EL (cell line): ENCODE data around the gene FAF2.
A peak's percentile ranks its signal among the peaks of the same experiment; 100 is the strongest.

Experiments
- DNase-seq: peaks from one replicate; pipeline ENCODE4 v3.0.0-alpha.2; 2016

The FAF2 gene

DNA sequence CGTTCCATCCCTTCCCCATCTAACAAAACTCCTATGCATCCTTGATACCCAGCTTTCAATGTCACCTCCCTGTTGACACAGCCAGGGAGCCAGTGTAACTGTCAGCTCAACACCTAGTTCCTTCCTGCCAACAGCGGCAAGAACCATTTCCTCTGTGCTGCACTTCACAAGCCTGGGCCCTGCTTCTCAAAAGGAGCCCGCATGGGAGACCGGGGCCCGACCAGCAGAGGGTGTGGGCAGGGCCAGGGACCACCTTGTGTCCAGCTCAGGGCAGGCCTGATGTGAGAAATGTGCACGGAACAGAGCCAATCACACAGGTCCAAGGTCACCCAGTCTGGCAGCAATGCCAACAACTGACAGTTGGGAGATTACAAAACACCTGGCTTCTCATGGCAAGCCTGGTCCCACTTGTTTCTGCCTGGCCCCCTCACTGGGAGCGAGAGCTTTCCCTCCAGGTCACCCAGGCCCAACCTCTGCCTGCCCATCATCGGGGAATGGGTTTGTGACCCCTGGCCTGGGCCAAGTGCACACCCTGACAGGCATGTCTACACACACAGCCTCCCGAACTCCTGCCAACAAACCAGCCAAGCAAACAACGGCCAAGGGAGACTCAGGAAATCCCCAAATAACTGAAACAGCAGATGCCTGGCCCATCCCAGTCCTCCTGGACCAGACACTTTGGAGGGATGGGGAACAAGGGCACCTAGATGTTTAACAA lies 85.9 kb downstream of the FAF2 start:
- DNase-seq, result no peak

DNA sequence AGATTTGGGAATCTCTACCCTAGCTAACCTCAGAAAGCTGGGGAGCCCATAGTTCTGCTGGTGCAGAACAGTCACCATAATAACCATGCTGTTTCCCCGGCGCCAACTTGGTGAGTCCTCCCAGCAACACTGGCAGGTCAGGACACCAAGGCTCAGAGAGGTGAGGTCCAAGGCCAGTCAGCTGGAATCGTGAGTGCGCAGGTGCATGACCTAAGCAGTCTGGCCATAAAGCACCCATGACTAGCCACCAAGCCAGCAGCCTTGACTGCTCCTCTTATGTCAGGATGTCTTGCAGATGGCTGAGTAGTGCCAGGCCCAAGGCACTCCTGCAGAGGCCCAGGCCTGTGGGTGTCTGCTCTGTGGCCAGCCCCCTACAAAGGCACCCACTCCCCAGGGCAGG lies 86.5 kb downstream of the FAF2 start:
- DNase-seq, result no peak

DNA sequence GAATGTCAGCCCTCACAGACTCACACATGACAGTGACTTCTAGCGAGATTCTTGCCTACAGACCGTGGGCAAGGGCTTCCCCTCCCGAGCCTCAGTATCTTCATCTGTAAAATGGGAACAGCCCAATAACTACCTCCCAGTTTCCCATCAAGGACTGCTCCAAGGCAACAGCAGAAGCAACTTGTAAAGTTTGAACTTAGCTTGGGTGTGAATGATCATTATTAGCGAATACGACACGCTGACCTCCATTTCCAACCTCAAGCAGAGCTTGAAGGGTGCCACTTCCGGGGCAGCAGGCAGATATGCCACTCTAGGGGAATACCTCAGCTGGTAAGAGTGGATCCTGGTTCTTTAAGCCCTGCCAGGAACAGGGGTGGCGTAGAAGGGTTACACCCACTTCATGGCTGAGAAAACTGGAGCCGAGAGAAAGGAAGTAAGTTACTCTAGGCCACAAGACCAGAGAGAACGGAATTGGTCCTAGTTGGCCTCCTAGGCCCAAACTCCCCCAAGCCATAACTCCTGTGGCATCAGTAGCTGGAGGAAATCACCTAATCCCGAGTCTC lies 87.0 kb downstream of the FAF2 start:
- DNase-seq, result no peak

DNA sequence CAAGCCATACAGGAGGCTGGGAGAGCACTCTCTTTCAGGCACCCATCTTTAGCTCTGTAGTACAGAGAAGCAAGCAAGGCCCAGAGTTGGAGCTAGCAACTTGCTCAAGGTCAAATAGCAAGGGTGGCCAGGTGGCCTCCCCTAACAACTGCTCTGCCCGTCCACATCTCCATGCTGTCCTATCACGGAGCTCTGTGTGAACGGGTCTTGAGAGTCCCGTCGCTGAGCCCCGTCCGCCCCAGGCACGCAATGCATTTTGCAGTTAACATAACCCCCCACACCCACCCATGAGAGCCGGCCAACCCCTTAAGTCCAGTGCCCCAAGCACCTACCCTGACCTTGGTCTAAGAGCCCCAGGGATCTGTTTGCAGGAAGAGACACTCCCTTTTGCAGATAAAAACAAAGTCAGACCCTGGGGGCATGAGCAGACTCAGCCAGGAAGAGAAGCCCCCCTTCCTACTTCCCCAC lies 87.5 kb downstream of the FAF2 start:
- no peak for DNase-seq

DNA sequence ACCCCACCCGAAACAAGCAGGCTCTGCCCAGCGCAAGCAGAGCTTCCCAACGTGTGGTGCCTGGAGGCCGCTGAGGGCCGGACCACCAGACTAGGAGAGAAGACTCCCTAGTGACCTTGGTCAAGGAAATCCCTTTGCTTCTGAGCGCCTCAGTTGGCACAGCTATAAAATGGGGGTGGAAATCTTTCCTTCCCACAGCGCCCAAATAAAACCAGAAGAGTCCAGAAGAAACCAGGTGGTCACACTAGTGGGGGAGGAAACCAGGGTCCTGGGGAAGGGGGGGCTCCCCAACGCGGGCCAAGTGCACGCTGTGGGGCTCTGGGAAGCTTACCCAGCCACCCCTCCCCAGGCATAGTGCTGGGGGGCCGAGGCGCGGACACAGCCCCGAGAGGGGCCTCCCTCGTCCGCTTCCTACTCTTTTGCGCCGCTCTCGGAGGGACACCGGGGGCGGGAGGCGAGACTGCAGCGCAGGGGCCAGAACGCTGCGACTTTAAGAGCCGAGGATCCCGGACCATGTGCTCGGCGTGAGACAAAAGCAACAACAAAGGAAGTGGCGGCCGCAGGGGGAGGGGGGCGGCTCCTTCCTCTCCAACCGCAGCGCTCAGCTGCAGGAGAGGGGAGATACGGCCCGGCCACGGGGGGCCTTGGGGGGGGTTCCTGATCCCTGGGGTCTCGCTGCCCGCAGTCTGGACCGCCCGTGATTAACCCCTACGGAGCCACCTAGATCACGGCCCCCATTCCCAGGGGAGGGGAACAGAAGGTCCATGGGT lies 88.1 kb downstream of the FAF2 start:
- DNase-seq, result peak; percentile 79

DNA sequence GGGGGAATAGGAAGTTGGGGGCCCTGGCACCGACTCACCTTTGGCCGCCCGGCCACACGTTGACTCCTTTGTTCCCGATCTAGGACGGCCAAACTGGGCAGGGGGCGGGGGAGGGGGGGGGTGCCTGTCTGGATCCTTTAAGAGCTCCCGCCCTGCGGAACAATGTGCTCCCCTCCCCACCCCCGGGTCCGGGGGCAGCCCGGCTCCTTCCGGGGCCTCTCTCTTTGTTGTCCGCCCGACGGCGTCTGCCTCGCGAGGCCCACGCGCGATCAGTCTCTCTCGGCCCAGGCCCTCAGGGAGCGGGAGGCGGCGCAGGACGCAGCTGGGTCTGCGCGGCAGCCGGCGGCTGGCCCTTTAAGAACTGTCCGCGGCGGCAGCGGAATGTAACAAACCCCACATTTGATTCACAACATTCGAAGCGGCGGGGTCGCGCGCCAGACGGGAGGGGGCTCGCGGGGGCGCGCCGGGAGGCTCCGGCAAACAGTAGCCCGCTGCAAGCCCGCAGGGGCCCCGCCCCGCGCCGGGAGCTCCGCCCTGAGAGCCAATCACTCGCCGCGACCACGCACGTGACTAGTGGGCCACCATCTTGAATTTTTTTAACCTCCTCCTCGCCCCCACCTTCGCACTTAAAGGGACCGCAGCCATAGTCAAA lies 88.8 kb downstream of the FAF2 start, which contains the start of gene RNF44:
TSS of gene RNF44 (minus strand) at position 501 of the 652 bp plus-strand sequence. CDS start 4,930 bp downstream, outside the sequence.
- DNase-seq, result peak; percentile 98

DNA sequence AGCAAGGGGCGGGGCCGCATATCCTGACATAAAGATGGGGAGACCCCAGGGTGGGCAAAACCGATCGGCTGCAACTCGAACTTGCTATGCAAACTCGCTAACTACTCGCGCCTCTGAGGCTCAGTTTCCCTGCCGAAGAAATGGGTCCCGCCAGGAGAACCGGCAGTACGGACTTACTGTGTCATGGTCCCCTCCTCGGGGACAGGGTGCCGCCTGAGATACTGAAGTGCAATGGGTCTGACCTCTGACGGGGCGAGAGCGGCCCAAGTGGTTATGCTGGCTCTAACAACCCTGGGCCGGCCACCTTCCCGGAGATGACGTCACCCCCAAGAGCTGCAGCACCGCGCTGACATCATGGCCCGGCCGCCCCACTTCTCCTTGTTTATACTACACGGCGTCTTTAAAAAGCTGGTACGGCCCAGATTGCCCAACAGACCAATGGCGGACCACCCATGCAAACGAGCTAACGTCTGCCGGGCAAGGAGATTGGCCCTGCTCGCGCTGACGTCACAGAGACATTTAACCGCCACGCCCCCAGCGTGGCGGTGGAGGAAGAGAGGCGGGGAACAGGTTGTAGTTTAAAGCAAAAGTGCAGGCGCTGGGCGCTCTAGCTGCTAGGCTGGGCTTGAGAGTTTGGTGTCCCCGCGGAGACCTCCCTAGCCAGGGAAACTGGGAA lies 89.5 kb downstream of the FAF2 start:
- DNase-seq, result peak; percentile 99

DNA sequence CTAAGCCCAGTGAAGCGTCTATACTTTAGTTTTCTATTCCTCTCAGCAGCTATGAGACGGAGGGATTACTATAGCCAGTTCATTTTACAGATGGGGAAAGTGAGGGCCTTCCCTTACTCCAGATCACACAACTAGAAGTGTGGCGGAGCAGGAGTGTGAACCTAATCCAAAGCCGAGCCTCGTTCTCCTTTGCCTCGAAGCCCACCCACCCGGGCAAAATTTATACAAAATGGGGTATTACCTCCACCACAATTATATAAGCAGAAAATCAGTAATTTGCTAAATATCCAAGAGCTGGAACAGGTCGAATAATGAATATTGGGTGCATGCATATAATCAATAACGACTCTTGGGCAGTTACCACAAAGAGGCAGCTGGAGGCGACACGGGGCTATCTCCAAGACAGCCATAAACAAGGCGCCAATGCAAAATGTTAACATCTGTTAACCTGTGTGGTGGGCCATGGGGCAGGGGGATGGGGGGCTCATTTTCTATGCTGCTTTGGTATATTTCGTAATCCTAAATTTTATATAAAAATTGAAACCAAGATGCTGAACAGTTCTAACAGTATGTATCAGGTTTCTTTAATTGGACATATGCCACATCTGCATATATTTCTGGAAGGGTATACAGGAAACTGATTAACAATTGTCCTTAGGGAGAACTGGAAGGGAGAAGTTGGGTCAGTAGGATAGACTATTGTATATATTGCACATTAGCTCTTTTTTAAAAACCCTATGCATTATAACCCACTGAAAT lies 90.2 kb downstream of the FAF2 start:
- DNase-seq, result no peak

DNA sequence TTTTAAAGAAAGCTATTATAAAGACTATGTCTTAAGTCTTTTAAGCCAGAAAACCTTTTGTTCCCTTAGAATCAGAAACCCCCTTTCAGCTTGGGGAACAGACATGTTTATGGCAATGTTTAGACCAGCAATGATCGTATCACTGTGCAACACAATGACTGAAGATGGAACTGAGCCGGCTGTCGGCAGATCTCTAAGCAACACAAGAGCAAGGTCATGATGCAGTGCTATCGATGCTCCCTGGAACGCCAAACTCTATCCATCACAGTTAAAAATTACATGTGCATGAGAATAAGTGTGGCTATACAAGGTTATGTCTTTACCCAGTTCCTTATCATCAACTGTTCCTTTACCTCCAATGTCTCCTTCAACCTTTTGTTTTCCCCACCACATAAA lies 90.8 kb downstream of the FAF2 start:
- no peak for DNase-seq

DNA sequence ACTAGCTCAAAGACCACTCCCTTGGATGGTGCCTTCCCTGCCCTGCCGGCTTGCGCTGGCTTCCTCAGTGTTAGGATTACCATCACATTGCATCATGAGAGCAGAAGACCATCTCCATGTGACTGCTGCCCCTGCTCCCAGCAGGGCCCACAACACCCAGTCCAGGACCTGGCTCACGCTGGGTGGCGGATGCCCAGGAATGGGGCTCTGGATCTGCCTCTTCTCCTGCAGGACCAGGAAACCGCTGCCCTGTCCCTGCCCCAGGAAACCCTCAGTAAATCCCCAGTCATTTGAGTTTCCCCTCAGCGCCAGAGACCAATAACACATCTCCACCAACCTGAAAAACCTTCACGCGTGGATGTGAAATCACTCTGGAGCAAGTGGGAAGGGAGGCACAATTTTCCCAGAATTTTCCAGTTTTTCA lies 92.3 kb downstream of the FAF2 start:
- no peak for DNase-seq

DNA sequence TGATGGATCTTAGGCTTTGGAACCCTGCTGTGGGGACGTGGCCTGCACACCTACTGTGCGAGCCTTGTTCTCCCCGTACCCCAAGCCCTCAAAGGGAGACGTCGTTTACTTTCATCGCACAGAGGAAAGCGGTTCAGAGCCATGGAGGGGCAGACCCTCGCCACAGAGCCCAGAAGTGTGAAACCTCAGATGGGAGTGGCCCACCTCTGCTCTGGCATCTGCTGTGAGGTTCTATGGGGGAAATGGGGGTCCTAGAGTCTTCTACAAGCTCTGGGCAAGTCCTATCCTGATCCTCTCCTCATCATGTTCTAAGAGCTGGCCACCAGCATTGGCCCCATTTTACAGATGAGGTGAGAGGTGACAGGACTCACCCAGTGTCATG lies 92.8 kb downstream of the FAF2 start:
- DNase-seq, result no peak

DNA sequence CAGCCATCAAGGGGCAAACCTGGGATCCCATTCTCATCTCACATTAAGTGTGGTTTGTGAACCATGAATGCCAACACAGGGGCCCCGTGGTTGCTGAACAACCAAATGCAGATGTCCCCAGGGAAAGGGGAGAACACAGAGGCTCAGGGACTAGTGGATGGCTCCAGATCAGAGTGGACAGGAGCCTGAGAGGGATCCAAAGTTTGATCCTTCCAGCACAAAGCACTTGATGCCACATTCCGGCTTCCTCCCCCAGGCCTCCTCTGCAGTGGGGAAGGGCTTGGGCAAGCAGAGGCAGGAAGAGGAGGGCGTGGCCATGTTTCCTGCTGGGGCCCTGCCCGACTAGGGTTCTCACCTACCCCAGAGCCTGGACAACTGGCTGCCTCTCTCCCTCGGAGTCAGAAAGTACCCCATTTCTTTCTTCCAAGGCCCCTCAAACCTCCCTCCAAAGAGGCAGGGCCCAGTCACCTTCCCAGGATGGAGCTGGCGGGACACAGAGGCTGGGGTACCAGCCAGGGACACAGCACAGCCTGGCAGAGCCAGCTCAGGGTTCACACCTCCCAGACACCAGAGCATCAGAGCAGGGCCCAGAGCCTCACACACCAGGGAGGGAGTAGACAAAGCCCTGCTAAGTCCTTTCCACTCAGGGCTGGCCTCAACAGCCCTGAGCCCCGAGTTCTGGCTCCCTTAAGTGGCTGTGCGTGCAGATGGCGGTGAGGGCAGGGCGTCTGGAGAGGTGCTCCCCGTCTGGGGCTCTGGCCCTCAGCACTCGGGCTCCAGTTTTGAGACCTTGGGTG lies 93.4 kb downstream of the FAF2 start:
- no peak for DNase-seq

DNA sequence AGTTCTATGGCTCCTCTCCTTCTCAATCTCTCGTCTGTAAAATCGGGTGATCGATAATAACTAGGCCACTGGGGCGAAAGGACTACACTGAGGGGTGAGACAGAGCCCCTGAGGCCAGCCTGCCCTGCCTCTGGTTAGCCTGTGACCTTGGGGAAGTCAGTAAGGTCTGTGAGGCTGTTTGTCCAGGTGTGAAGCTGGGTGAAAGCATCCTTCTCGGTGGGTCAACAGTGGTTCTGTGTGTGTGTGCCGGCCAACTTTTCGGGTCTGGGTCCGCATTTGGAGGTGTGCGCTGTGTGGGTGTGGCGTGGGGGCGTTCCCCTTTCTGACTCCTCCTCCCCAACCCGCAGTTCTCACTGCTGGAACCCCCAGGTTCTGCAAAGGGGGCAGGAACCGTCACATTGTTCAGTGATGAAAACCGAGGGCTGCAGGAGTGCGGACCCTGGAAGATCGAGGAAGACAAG lies 94.0 kb downstream of the FAF2 start:
- DNase-seq, result no peak

DNA sequence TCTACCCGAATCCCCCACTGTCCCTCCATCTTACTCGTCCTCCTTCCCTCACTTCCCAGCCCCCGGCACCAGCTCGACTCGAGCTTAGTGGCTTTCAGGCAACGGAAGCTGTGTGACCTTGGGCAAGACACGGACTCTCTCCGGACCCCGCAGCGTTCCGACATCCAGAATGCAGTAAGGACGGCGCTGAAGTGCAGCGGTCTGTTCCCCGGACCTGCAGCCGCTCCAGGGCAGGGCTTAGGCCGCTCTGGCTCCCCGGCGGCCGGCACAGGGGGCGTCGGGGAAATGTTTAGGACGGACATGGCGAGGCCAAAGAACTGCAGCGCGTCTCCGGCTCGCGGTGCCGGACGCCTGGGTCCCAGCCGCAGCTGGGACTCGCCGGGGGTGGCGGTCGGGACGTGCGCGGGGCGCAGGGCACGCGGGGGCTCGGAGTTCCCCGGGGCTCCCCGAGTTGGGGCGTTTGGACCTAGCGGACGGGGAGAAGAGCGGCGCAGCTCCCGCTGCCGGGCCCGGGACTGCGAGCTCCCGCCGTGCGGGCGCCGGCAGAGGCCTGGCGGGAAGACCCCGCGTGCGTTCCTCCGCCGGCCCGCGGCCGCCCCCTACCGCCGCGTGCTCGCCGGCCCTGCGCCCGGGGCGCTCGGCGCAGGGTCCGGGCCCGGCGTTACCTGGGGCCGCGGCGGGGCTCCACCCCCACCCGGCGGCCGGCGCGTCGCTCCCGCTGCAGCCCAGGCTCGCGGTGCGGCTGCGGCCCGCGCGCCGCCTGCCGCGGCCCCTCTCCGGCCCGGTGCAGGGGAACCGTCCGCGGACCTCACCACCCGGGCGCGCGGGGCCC lies 94.6 kb downstream of the FAF2 start:
- DNase-seq, result no peak

DNA sequence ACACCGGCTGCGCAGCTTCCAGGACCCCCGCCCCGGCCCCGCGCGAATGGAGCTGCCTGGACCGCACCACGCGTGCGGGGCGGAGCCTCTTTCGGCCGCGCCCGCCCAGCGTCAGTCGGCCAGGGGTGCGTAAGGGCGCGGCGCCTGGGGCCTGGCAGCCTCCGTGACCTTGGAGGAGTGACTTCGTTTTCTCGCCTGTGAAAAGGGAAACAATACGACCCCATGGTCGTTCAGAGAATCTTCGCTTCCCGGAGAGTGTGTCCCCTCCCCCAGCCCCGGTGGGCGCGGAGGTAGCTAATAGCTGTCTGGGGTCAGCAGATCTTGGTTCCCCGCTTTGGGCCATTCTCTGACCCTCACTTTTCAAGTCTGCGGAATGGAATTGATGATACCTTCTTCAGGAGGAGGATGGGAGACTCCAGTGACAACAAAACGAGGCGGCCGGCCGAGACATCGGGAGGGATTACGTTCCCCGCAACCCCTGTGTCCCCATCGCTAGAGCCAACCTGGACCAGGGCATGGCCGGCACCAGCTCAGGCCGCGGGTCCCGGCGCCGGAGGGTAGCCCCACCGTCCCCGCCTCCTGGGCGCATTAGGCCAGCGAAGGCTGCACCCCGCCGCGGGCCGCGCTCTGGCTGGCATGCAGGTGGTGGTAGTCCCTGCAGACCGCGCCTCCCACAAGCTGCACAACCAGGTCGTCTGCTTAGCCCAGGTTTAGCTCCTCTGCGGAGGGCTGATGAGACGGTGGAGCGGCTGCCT lies 95.4 kb downstream of the FAF2 start:
- DNase-seq, result peak; percentile 49

DNA sequence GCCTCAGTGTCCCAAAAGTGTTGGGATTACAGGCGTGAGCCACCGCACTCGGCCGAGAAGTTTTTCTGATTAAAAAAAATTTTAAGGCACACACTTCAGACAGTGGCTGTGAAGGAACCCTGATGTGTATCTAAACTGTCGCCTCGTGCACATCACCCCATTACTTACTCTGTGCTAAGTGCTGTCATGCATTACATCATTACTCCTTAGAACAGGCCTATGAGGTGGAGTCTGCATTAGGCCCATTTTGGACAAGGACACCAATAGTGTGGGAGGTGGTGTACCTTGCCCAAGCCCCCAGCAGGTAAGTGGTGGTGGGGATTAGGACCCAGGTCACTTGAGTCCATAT lies 97.2 kb downstream of the FAF2 start:
- DNase-seq, result no peak

DNA sequence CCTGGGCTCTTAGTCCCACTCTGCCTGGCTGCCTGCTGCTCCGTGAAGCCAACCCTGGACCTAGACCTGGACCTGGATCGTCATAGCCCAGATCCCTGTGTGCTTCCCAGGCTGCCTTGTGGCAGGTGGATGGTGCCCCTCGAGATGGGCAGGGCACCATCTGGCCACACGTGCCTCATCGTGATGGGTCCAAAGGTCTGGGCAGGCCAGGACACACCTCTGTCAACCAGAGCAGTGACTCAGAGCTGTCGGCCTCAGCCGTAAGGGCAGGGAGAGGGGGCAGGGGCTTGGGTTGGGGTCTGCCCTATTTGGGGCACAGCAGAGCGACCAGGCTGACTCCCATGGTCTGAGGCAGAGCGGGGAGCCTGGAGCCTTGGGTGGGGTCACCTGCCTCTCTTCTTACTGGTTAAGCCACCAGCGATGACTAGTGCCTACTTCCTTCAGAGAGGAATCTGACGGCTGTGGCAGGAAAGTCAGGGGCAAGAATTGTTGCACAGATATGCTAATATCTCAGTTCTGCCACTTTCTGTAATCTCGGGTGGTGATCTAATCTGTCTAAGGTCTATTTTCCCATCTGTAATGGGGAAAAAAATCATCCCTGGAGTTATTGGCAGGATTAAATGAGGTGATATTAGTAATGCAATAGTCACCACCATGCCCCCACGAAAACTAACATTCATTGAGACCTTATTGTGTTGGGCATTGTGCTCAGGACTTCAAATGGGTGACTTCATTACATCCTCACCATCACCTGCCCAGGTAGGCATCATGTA lies 97.7 kb downstream of the FAF2 start:
- DNase-seq, result no peak

DNA sequence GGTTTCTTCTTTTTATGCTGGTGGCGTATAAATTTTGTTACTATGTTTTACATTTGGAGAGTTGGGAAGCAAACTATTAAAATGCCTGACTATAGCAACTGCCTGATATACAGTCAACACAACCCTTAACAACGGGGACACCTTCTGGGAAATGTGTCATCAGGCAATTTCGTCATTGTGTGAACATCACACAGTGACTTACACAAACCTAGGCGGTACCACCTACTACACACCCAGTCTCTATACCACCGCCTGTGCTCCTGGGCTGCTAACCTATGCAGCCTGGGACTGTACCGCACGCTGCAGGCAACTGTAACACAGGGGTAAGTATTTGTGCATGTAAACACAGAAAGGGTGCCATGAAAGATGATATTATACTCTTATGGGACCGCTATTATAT lies 99.6 kb downstream of the FAF2 start:
- no peak for DNase-seq

DNA sequence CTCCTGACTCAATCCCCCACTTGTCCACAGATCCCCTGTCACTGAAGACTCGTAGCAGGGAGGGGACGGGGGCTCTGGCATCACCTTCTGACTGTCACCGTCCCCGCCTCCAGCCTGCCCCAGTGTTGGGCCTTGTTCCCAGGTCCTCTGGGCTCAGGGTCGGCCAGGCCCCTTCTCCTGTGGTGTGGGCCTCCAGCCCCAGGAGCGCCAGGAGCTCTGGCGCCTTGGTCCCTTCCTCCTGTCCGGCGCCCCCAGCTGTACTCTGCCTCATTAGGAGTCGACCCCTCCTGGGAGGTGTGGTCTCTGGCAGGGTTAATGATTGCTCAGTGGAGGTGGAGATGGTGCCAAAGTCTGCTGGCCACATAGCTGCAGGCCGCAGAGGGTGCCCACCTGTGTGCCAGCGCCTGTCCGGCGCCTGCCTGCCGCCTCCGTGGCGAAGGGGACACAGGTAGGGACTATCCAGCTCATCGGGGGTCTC lies 100.8 kb downstream of the FAF2 start, which contains the start of gene CDHR2:
TSS of gene CDHR2 (plus strand) at position 376 of the 478 bp plus-strand sequence. CDS start 16,011 bp downstream, outside the sequence.
- DNase-seq, result no peak
